GM23248 (cell line): ENCODE results near the gene MAPK8IP3. TPM values are rescaled to one million over a fixed set of nuclear protein-coding genes. Genes with fewer than 3 reads are reported as not detected.

ENCODE experiments used
- DNase-seq: peaks from one replicate; pipeline ENCODE4 v3.0.0-alpha.2; 2015
- H2AFZ ChIP-seq: fragments of 200-600 bp; sonication (generic); 2 replicates; pipeline ENCODE4 v1.6.1; 2016; ENCODE audit warnings: antibody characterized with exemption
- H3F3A ChIP-seq: fragments of 200-600 bp; sonication (generic); 2 replicates; pipeline ENCODE4 v1.6.1; 2016; ENCODE audit warnings: mild to moderate bottlenecking, antibody characterized with exemption, mixed run types; ENCODE audit not compliant: insufficient read depth
- H3K27ac ChIP-seq: fragments of 200-600 bp; sonication (generic); 2 replicates; pipeline ENCODE4 v1.5.1; 2016; ENCODE audit warnings: mild to moderate bottlenecking
- H3K27me3 ChIP-seq: fragments of 200-600 bp; sonication (generic); replicated peaks from 2 replicates; pipeline ENCODE4 v1.6.1; 2016; ENCODE audit warnings: mild to moderate bottlenecking; ENCODE audit not compliant: insufficient read depth
- H3K36me3 ChIP-seq: fragments of 200-600 bp; sonication (generic); 2 replicates; pipeline ENCODE4 v1.6.1; 2016; ENCODE audit warnings: low read depth, mild to moderate bottlenecking
- H3K4me1 ChIP-seq: fragments of 200-600 bp; sonication (generic); 2 replicates; pipeline ENCODE4 v1.6.1; 2016; ENCODE audit warnings: mild to moderate bottlenecking; ENCODE audit not compliant: insufficient read depth
- H3K4me2 ChIP-seq: fragments of 200-600 bp; sonication (generic); one replicate; pipeline ENCODE4 v1.6.1; 2016; ENCODE audit warnings: mild to moderate bottlenecking; ENCODE audit not compliant: unreplicated experiment
- H3K4me3 ChIP-seq: fragments of 200-600 bp; sonication (generic); 2 replicates; pipeline ENCODE4 v1.5.1; 2016; ENCODE audit warnings: mild to moderate bottlenecking
- H3K79me2 ChIP-seq: fragments of 200-600 bp; sonication (generic); 2 replicates; pipeline ENCODE4 v1.6.1; 2016; ENCODE audit warnings: mild to moderate bottlenecking; ENCODE audit not compliant: insufficient read depth
- H3K9ac ChIP-seq: fragments of 200-600 bp; sonication (generic); 2 replicates; pipeline ENCODE4 v1.6.1; 2016; ENCODE audit warnings: mild to moderate bottlenecking
- H3K9me2 ChIP-seq: fragments of 200-600 bp; sonication (generic); 2 replicates; pipeline ENCODE4 v1.6.1; 2016; ENCODE audit warnings: mixed run types, mild to moderate bottlenecking, moderate library complexity; ENCODE audit not compliant: insufficient read depth
- H3K9me3 ChIP-seq: fragments of 200-600 bp; sonication (generic); one replicate; pipeline ENCODE4 v1.6.1; 2017; ENCODE audit warnings: low read depth
- H4K20me1 ChIP-seq: fragments of 200-600 bp; sonication (generic); 2 replicates; pipeline ENCODE4 v1.6.0; 2016; ENCODE audit not compliant: insufficient read depth
- EZH2 ChIP-seq: fragments of 200-600 bp; sonication (generic); IDR thresholded peaks from 2 replicates; pipeline ENCODE4 v1.6.1; 2018; ENCODE audit warnings: antibody characterized with exemption, mild to moderate bottlenecking; ENCODE audit not compliant: insufficient read depth, poor library complexity, severe bottlenecking
- EZH2phosphoT487 ChIP-seq: fragments of 200-600 bp; sonication (generic); IDR thresholded peaks from 2 replicates; pipeline ENCODE4 v1.6.1; 2018; ENCODE audit warnings: antibody characterized with exemption, moderate library complexity, mild to moderate bottlenecking, low read depth; ENCODE audit not compliant: insufficient read depth
- WGBS, 2 experiments: methylation state at CpG; one replicate each; pipeline ENCODE4 v1.1.6; 2015 to 2017; ENCODE audit warnings: low lambda C conversion rate in 2 of 2, low coverage in 1 of 2; ENCODE audit errors: missing lambda C conversion rate in 2 of 2; 5-methylcytosine and 5-hydroxymethylcytosine counted together
- in situ Hi-C: fragments of 300-500 bp; cut with MboI; formaldehyde crosslinking; loops from 2 replicates; pipeline ENCODE4 v1.15.0; 2020
- polyA plus RNA-seq: library from polyadenylated mRNA; unstranded; fragments of >200 nt; fragmentation: Nextera tagmentation; extraction: Ambion mirVana; gene quantifications from 2 replicates; pipeline ENCODE4 v1.2.1, GENCODE V29; 2016
- total RNA-seq: library from RNA; depleted of rRNA; stranded (reverse); fragments of >200 nt; shearing (Covaris generic); gene quantifications from 2 replicates; pipeline ENCODE4 v1.2.3, GENCODE V29; 2014

Gene MAPK8IP3
- total and polyA plus RNA-seq, 2 experiments from 2014 or later = 10.0 to 28.3 TPM

DNA sequence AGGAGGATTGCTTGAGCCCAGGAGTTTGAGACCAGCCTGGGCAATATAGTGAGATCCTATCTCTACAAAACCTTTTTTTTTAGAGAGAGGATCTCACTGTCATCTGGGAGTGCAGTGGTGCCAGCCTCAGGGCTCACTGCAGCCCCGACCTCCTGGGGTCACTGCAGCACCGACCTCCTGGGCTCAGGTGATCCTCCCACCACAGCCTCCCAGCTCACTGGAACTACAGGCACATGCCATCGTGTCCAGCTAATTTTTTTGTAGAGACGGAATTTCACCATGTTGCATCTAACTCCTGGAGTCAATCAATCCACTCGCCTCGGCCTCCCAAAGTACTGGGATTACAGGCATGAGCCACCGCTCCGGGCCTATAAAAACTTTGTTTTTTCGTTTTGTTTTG, 15.4 kb downstream of the MAPK8IP3 start:
- H3K36me3 ChIP-seq = no peaks in the 10 kb centered on the region; the same call in 1 of the 2 replicates
- no peaks in the 10 kb centered on the region for H3K9me3 ChIP-seq
- in situ Hi-C loops = no loop called here
- TF ChIP-seq EZH2phosphoT487 = no peak
- no peak for TF ChIP-seq EZH2
- 88 to 90% methylated on average over 9 of the region's 9 CpGs for WGBS, 2 experiments
- peaks cover 13% of the 10 kb centered on the region for H3K4me1 ChIP-seq
- peaks cover 4% of the 10 kb centered on the region; the same call in 1 of the 2 replicates for H3F3A ChIP-seq
- no peak overlapping the region for H3K4me3 ChIP-seq
- H3K79me2 ChIP-seq = peaks cover 96% of the 10 kb centered on the region
- no peaks in the 10 kb centered on the region for H3K9me2 ChIP-seq
- H3K27ac ChIP-seq = peak overlapping the region; percentile 50; the same call in 1 of the 2 replicates
- no peak overlapping the region for H3K4me2 ChIP-seq
- no peak overlapping the region for H2AFZ ChIP-seq
- no peak overlapping the region for H3K9ac ChIP-seq
- no peak for DNase-seq
- H3K27me3 ChIP-seq = no peaks in the 10 kb centered on the region
- peaks cover 3% of the 10 kb centered on the region for H4K20me1 ChIP-seq

DNA sequence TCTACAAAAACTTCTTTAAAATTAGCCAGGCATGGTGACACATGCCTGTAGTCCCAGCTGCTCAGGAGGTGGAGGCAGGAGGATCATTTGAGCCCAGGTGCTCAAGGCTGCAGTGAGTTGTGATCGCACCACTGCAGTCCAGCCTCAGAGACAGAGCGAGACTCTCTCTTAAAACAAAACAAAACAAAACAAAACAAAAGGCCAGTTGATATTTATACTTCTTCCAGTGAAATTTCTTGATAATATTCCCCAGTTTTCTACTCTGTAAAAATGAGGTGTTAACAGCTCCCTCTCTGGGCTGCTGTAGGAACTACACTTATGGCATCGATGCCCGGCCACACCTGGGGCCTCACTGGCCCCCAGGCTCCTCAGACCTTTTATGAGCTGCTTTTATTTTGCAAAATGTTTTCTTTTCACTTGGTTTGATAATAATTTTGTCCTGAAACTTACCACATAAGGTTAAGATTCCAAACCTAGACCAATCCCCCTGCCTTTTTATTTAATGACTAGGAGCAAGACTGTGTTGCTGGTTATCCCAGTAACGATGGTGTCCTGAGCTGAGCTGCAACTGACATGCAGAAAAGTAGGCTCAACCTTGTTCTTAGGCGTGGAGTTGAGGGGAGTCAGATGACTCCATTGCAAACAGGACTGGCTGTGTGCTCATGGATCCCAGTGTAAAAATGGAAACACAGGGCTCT, 17.6 kb downstream of the MAPK8IP3 start:
- DNase-seq = peak; percentile 61
- Histone ChIP-seq H3K27me3 (no peaks in the 10 kb centered on the region), H3K9ac (no peak overlapping the region; the same call in 1 of the 2 replicates), H2AFZ (no peak overlapping the region), H3K27ac (peak overlapping the region; percentile 59; the same call in 1 of the 2 replicates), H3K4me1 (peaks cover 13% of the 10 kb centered on the region), H3K36me3 (no peaks in the 10 kb centered on the region; the same call in 1 of the 2 replicates), H3K4me3 (no peak overlapping the region), H3K79me2 (peaks cover 87% of the 10 kb centered on the region), H3K9me2 (no peaks in the 10 kb centered on the region), H3F3A (peaks cover 4% of the 10 kb centered on the region; the same call in 1 of the 2 replicates), H4K20me1 (peaks cover 3% of the 10 kb centered on the region), H3K4me2 (no peak overlapping the region), H3K9me3 (no peaks in the 10 kb centered on the region)
- in situ Hi-C loops = no loop called here
- no peak for TF ChIP-seq EZH2phosphoT487
- TF ChIP-seq EZH2 = no peak
- 52 to 58% methylated on average over 6 of the region's 6 CpGs for WGBS, 2 experiments

DNA sequence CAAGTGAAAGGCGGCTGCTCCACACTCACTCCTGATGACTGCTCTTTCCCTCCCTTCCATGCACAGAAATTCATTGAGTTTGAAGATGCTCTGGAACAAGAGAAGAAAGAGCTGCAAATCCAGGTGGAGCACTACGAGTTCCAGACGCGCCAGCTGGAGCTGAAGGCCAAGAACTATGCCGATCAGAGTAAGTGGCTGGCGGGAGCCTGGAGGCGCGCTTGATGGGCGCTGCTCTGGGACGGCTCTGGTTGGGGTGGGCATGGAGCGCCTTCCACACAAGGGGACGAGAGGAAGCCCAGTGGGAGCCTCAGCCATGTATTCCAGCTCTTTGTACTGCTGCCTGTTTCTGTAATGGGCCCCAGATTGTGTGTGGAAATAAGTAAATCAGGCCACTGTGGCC, 18.5 kb downstream of the MAPK8IP3 start:
- Histone ChIP-seq H3K4me3 (no peak overlapping the region), H3K4me1 (peaks cover 13% of the 10 kb centered on the region), H4K20me1 (peaks cover 3% of the 10 kb centered on the region), H3K36me3 (no peaks in the 10 kb centered on the region; the same call in 1 of the 2 replicates), H3K9me3 (no peaks in the 10 kb centered on the region), H3K27ac (no peak overlapping the region), H2AFZ (no peak overlapping the region), H3F3A (peaks cover 4% of the 10 kb centered on the region; the same call in 1 of the 2 replicates), H3K79me2 (peaks cover 78% of the 10 kb centered on the region), H3K4me2 (no peak overlapping the region), H3K9me2 (no peaks in the 10 kb centered on the region), H3K27me3 (no peaks in the 10 kb centered on the region), H3K9ac (no peak overlapping the region)
- in situ Hi-C loops = no loop called here
- TF ChIP-seq EZH2phosphoT487 (no peak), EZH2 (no peak)
- 89 to 92% methylated on average over 12 of the region's 12 CpGs for WGBS, 2 experiments
- DNase-seq = no peak

DNA sequence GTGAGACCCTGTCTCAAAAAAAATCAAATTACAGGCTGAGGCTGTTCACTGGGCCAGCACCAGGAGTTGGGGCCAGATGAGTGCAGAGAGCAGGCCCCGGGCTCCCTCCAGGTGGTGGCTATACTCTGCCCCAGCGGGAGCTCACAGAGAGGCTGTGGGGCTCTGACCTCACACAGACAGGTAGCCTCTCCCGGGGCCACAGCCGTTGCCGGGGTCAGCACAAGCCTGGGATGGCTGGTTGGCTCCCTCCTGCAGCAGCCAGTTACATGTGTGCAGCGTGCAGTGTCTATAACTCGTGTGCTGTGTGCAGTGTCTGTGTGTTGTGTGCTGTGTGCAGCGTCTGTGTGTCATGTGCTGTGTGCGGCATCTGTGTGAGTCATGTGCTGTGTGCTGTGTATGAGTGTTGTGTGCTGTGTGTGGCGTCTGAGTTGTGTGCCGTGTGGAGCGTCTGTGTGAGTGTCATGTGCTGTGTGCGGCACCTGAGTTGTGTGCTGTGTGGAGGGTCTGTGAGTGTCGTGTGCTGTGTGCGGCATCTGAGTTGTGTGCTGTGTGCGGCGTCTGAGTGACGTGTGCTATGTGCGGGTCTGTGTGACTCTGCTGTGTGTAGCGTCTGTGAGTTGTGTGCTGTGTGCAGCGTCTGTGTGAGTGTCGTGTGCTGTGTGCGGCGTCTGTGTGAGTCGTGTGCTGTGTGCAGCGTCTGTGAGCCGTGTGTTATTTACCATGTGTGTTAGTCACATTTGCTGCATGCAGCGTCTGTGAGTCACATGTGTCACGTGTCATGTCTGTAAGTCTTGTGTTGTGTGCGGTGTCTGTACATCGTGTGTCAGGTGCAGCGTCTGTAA, 20.9 kb downstream of the MAPK8IP3 start:
- in situ Hi-C loops = no loop called here
- H3K4me1 ChIP-seq = peaks cover 10% of the 10 kb centered on the region
- H3K9me3 ChIP-seq = no peaks in the 10 kb centered on the region
- peaks cover 3% of the 10 kb centered on the region for H4K20me1 ChIP-seq
- H3K36me3 ChIP-seq = no peaks in the 10 kb centered on the region; the same call in 1 of the 2 replicates
- no peak overlapping the region for H2AFZ ChIP-seq
- TF ChIP-seq EZH2phosphoT487 (no peak), EZH2 (no peak)
- no peak overlapping the region for H3K27ac ChIP-seq
- WGBS, 2 experiments = 94 to 95% methylated on average over 30 to 32 of the region's 32 CpGs
- H3K79me2 ChIP-seq = peaks cover 54% of the 10 kb centered on the region
- H3K4me2 ChIP-seq = no peak overlapping the region
- DNase-seq = no peak
- H3K4me3 ChIP-seq = no peak overlapping the region
- no peak overlapping the region for H3K9ac ChIP-seq
- peaks cover 4% of the 10 kb centered on the region; the same call in 1 of the 2 replicates for H3F3A ChIP-seq
- H3K27me3 ChIP-seq = no peaks in the 10 kb centered on the region
- H3K9me2 ChIP-seq = no peaks in the 10 kb centered on the region
